NT2/D1 (cell line): Measurements from ENCODE around the gene OTOGL.

Experiments used
- DNase-seq: peaks from one replicate; pipeline ENCODE4 v3.0.0-alpha.2; 2011; ENCODE audit warnings: low read depth, low spot score
- H3K27me3 ChIP-seq: 2 replicates; pipeline ENCODE4 v1.6.0; 2011; ENCODE audit warnings: mild to moderate bottlenecking; ENCODE audit not compliant: insufficient read length, insufficient read depth
- H3K36me3 ChIP-seq: 2 replicates; pipeline ENCODE4 v1.6.1; 2011; ENCODE audit warnings: mild to moderate bottlenecking, low read length, mixed read lengths; ENCODE audit not compliant: insufficient read depth, insufficient read length
- H3K4me1 ChIP-seq: 2 replicates; pipeline ENCODE4 v1.5.1; 2011; ENCODE audit not compliant: insufficient read depth, insufficient read length
- H3K4me3 ChIP-seq: 2 replicates; pipeline ENCODE4 v1.5.1; 2011; ENCODE audit warnings: low read depth; ENCODE audit not compliant: insufficient read length
- H3K9ac ChIP-seq: 2 replicates; pipeline ENCODE4 v1.6.0; 2011; ENCODE audit warnings: low read depth; ENCODE audit not compliant: insufficient read length
- H3K9me3 ChIP-seq: 2 replicates; pipeline ENCODE4 v1.5.1; 2011; ENCODE audit warnings: mild to moderate bottlenecking, low read length; ENCODE audit not compliant: insufficient read depth
- SUZ12 ChIP-seq: IDR thresholded peaks from 2 replicates; pipeline ENCODE4 v1.6.1; 2011; ENCODE audit not compliant: insufficient read length, insufficient read depth; ENCODE audit errors: extremely low read depth
- YY1 ChIP-seq: IDR thresholded peaks from 2 replicates; pipeline ENCODE4 v1.6.1; 2011; ENCODE audit not compliant: insufficient read length, insufficient read depth
- ZNF274 ChIP-seq: IDR thresholded peaks from 2 replicates; pipeline ENCODE4 v1.6.1; 2011; ENCODE audit warnings: mild to moderate bottlenecking, low read depth, low read length

OTOGL gene

DNA sequence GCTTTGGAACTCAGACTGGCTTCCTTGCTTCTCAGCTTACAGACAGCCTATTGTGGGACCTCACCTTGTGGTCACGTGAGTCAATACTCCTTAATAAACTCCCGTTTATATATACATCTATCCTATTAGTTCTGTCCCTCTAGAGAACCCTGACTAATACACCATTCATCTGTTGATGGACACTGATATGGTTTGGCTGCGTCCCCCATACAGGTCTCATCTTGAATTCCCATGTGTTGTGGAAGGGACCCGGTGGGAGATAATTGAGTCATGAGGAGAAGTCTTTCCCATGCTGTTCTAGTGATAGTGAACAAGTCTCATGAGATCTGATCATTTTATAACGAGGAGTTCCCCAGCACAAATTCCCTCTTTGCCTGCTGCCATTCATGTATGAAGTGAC is 57.0 kb downstream of the OTOGL start:
- no peak for DNase-seq
- H3K9me3 ChIP-seq = no peaks in the 10 kb centered on the region
- H3K27me3 ChIP-seq = no peaks in the 10 kb centered on the region
- H3K36me3 ChIP-seq = no peaks in the 10 kb centered on the region
- H3K4me1 ChIP-seq = no peaks in the 10 kb centered on the region
- TF ChIP-seq SUZ12 = no peak
- TF ChIP-seq ZNF274 = no peak
- TF ChIP-seq YY1 = no peak
- H3K9ac ChIP-seq = no peak overlapping the region
- no peak overlapping the region for H3K4me3 ChIP-seq

DNA sequence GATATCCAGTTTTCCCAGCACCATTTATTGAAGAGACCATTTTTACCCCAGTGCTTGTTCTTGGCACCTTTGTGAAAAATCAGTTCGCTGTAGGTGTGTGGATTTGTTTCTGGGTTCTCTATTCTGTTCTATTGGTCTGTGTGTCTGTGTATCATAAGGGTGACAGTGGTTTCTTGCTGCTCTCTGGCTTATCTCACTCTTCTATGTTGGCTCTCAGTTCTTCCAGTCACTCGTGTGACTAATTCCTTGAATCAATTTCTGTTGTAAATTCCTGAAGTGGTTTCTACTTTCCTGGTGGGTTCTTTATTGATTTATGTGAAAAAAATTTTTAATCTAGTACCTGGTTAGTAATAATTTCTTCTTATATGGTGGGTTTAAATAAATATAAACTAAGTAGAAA is 58.3 kb downstream of the OTOGL start:
- no peak overlapping the region for H3K4me3 ChIP-seq
- no peak for DNase-seq

DNA sequence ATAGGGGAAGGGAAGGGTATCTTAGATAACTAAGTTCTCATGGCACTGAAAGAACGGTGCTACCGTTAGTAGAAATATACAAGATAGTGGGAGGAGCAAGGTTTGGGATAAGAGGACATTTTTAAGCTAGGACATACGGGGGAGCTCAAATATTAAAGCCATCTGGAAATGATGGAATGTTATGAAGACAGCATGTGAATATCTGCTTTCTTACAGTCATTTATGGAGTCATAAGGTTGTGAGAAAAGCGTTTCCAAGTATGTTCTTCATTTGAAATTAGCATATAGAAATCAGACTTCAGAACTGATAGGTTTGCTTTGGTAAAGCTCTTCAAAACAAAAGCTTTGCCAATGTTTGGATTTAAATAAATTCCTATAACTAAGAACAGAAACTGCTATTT is 62.3 kb downstream of the OTOGL start:
- TF ChIP-seq SUZ12 = no peak
- no peak for TF ChIP-seq YY1
- TF ChIP-seq ZNF274 = no peak
- no peaks in the 10 kb centered on the region for H3K4me1 ChIP-seq
- no peaks in the 10 kb centered on the region for H3K27me3 ChIP-seq

More for the DNA sequence above, 58.3 kb downstream of the OTOGL start:
- H3K9me3 ChIP-seq = no peaks in the 10 kb centered on the region
- no peaks in the 10 kb centered on the region for H3K36me3 ChIP-seq
- H3K27me3 ChIP-seq = no peaks in the 10 kb centered on the region
- H3K4me1 ChIP-seq = no peaks in the 10 kb centered on the region
- TF ChIP-seq YY1 = no peak
- no peak for TF ChIP-seq SUZ12
- no peak for TF ChIP-seq ZNF274
- H3K9ac ChIP-seq = no peak overlapping the region

DNA sequence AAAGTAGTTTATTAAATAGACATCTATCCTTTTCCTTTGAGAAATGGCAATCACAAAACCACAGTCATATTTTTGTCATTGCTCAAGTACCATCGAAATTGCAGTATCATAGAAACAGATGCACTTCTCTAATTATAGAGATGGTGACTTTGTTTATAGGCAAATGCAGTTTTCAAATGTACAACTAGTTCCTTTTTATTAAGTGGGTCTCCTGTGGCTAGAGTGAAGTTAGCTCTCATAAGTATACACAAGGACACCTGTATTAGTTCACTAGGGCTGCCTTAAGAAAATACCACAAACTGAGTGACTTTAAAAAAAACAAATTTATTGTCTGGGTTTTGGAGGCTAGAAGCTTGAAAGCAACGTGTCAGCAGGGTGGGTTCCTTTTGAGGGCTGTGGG is 62.8 kb downstream of the OTOGL start:
- no peak overlapping the region for H3K9ac ChIP-seq
- H3K36me3 ChIP-seq = no peaks in the 10 kb centered on the region
- TF ChIP-seq YY1 (no peak), ZNF274 (no peak), SUZ12 (no peak)
- no peaks in the 10 kb centered on the region for H3K4me1 ChIP-seq
- H3K4me3 ChIP-seq = no peak overlapping the region
- H3K27me3 ChIP-seq = no peaks in the 10 kb centered on the region
- no peak for DNase-seq
- no peaks in the 10 kb centered on the region for H3K9me3 ChIP-seq

More for the DNA sequence above, 62.3 kb downstream of the OTOGL start:
- no peak overlapping the region for H3K9ac ChIP-seq
- no peaks in the 10 kb centered on the region for H3K9me3 ChIP-seq
- no peak for DNase-seq
- no peak overlapping the region for H3K4me3 ChIP-seq
- H3K36me3 ChIP-seq = no peaks in the 10 kb centered on the region

DNA sequence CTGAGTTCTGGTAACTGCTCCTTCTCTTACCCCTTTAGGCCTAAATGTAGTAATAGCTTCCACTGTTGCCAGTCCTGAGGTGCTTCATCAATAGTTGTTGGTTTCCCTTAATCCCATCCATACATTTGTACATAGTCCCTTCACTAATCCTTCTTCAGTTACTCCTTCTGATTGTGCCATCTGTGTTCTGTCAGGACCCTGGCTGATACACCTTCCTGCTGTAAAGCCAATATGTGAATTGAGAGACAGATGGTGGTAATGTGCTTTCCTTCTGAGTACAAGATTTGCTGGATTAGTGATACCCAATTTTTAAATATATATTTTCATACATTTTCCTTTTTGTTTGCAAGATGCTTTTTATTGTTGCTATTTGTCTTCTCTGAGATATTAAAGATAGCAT is 66.4 kb downstream of the OTOGL start:
- Histone ChIP-seq H3K9me3 (no peaks in the 10 kb centered on the region), H3K36me3 (no peaks in the 10 kb centered on the region), H3K4me1 (no peaks in the 10 kb centered on the region), H3K27me3 (no peaks in the 10 kb centered on the region), H3K4me3 (no peak overlapping the region), H3K9ac (no peak overlapping the region)
- TF ChIP-seq SUZ12 (no peak), ZNF274 (no peak), YY1 (no peak)
- DNase-seq = no peak

DNA sequence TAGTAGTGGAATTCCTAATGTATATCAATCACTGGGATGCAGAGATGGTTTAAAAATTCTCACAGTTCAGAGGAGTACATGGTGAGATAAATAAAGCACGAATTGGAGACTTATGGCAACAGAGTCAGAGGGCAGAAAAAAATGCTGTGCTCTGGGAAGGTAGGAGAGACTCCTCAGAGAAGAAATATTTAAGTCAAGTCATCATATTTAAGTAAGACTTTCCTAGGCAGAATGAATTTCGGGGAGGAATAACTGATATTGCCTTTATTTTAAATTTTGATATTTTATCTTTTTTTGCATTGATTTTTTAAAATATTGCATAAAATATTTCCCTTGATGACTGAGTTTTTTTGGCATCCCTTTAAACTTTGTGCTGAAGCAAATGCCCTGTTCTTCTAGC is 67.4 kb downstream of the OTOGL start:
- Histone ChIP-seq H3K9ac (no peak overlapping the region), H3K4me1 (no peaks in the 10 kb centered on the region), H3K36me3 (no peaks in the 10 kb centered on the region), H3K9me3 (no peaks in the 10 kb centered on the region), H3K4me3 (no peak overlapping the region), H3K27me3 (no peaks in the 10 kb centered on the region)
- TF ChIP-seq YY1 (no peak), ZNF274 (no peak), SUZ12 (no peak)
- no peak for DNase-seq

DNA sequence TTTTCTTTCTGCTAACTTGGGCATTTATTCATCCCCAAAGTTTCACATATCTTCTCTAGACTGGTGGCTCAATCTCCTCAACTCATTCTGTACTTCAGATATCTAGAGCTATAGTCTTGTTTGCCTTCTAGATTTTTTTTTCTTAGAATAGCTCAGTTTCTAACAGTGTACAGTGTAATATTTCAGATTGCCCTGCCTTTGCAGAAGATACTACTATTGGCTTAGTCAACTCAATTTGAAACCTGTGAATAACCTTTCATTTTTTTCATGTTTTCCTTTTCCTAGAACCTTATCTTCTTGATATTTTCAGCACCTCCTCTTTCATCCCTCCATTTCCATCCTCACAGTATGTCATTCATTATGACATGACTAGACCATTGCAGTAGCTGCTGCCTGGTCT is 69.6 kb downstream of the OTOGL start:
- Histone ChIP-seq H3K4me1 (no peaks in the 10 kb centered on the region), H3K4me3 (no peak overlapping the region), H3K27me3 (no peaks in the 10 kb centered on the region), H3K9ac (no peak overlapping the region), H3K36me3 (no peaks in the 10 kb centered on the region), H3K9me3 (no peaks in the 10 kb centered on the region)
- DNase-seq = no peak
- TF ChIP-seq SUZ12 (no peak), ZNF274 (no peak), YY1 (no peak)

DNA sequence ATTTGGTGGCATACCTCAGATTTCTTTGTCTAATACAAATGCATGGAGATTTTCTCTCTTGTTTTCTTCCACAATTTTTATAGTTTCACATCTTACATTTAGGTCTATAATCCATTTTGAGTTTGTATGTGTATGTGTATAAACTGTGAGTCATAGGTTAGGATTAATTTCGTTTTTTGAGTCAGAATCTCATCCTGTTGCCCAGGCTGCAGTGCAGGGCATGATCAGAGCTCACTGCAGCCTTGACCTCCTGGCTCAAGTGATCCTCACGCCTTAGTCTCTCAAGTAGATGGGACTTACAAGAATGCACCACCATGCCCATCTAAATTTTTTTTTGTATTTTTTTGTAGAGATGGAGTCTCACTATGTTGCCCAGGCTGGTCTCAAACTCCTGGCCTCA is 71.6 kb downstream of the OTOGL start:
- Histone ChIP-seq H3K27me3 (no peaks in the 10 kb centered on the region), H3K4me1 (no peaks in the 10 kb centered on the region)
- no peak for DNase-seq

More for the DNA sequence above, 71.6 kb downstream of the OTOGL start:
- H3K4me3 ChIP-seq = no peak overlapping the region
- TF ChIP-seq YY1 = no peak
- no peak for TF ChIP-seq SUZ12
- H3K36me3 ChIP-seq = no peaks in the 10 kb centered on the region
- no peak overlapping the region for H3K9ac ChIP-seq
- H3K9me3 ChIP-seq = no peaks in the 10 kb centered on the region
